GM04504 (cell line): Measurements from ENCODE around the gene STARD3.

Source experiments
- DNase-seq: peaks from one replicate; pipeline ENCODE4 v3.0.0-alpha.2; 2012; ENCODE audit warnings: low read depth

Gene STARD3

DNA sequence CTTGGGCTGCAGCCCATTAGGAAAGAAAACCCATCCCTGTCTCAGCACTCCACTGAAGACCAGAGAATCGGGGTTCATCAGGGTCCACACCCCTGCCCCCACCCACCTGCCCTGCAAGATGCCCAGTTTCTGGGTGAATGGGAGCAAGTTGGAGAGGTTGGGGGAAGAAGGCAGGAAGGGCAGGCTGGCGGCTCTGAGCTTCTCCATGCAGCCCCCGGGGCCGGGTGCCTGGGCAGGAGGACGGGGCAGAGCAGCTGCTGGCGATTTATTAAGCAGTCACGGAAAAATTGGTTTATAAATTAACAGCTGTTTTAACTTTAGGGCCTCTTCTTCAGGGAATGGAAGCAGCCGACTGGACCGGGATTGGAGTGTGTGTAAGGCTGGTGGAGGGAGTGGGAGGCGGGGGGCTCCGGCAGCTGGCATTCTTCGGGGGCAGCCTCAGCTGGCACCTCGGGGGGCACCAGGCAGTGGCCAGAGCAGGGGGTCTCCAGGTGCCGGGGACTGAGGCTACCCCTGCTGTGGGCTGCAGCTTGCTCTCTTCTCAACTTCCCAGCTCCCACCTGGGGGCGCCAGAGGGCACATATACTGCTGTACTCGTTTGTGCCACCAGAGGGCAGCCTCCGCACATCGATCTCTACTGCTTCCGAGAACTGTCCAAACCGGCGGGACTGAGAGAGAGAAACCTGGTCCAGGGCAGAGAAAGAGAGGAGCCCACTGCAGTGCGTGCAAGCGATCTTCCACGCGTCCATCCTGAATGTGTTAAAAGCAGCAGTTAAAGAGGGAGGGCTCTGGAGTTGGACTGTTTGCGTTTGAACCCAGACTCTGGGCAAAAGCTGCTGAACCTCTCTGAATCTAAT is 15.2 kb upstream of the STARD3 start:
- DNase-seq: peak; percentile 52

DNA sequence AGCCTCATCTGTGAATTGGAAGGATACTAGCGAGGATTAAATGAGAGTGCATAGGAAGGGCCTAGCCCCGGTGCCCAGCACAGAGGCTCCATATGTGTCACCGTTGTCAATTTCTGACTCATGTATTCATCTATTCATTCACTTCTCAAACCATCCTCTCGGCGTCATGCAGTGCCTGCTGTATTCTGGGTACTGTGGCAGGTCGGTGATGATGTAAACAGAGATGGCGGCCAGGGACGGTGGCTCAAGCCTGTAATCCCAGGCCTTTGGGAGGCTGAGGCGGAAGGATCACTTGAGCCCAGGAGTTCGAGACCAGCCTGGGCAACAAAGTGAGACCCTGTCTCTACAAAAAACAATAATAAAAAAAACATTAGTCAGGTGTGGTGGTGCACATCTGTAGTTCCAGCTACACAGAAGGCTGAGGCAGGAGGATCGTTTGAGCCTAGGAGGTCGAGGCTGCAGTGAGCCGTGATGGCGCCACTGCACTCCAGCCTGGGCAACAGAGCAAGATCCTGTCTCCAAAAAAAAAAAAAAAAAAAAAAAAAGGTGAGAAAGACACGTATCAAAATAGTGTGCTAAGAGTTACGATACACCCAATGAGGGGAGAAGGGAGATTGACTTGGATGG is 14.5 kb upstream of the STARD3 start:
- DNase-seq: no peak

DNA sequence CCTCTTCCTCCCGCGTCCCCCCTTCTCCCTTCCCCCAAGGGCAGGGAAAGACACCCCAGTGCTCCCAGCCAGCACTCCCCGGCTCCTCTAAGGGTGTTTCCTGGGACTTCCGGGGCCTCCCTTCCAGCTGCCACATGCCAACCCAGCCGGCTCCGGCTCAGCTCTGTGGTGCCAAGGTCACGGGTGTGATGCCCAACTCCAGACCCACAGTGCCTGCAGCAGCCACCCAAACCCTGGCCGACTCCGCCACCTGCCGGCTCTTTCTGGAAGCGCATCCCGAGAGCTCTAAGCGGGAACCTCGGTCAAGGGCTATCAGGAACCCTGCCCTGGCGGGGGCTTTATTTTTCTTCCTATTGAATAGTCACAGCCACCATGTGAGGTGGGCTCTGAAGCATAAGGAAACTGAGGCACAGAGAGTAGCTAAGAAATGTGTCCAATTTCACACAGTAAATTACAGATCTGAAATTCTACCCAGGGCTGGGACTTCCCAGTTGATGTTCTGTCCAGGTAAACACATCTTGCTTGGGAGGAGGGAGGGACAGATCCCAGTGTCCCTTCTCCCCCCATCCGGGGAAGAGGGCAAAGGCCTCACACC is 13.5 kb upstream of the STARD3 start:
- no peak for DNase-seq

DNA sequence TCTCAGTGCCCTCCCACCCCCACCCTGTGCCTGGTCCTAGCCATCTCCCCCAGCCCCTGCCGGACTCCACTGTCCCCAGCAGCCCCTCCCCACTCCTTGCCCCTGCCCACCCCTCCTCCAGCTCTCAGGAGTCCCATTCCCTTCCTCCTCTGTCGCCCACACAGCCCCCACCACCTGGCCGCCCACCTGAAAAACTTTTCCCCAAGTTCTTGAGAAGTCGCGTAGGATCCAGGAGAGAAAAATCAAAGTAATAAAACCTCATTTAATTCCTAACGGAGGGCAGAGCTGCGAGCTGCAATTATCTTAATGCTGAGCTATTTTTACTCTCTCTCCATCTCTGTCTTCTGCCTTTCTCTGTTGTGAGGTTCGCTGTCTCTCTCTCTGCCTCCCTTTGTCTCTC is 12.6 kb upstream of the STARD3 start:
- no peak for DNase-seq

DNA sequence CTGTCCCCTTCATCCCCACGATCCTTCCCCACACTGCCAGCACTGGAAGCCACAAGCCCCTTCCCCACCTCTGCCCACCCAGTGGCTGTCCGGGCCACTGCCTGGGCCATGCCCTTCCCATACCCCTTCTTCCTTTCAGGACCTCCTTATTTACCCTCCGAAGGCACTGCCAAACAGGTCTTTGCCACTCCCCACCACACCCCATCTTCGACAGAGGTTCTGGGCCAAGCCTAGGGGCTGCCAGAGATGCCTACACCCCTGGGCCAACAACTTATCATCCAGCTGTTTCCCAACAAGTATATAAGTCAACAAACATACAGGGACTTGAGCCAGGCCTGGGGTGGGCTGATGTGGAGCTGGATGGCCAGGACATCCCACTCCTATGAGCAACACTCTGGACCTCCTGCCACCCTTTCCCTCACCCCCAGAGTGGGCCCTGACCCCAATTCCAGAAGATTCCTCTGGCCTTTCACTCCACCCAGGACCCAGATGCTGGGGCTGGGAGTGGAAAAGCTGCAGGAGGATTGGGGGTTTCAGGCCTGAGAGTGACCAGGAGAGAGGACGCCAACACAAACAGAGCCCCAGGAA is 11.7 kb upstream of the STARD3 start:
- DNase-seq: no peak

DNA sequence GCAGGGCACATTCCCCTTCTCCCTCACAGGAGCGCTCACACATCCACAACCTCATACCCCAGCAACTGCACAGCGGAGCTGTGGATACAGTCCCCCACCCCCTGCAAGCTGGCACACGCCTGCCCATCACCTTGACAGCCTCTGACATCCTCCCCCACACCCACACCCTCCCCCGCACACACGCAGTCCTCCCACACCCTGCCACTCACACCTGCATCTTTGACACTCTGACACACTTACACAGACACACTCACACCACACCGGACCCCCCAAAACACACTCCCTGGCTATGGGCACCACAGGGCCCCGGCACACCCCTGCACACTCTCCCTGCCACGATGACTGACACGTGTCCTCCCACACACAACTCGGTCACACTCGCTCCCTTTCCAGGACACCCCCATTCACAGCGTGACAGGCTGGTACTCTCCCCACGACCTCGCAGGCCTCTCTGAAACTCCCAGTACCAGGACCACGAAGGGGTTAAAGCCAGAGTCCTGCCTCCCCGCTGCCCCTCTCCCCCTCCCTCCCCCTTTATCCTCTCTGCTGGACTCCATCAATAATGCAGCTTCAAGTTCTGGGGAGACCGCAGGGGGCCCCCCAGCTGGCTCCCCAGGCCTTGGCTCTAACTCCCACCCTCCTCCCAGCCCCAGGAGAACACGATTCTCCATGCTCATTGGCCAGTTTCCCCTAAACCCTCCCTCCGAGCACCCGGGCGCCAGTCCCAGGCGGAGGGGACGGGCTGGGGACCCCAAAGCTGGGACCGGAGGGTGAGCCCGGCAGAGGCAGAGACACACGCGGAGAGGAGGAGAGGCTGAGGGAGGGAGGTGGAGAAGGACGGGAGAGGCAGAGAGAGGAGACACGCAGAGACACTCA is 10.5 kb upstream of the STARD3 start, which contains the start of gene PPP1R1B:
Gene PPP1R1B (plus strand): TSS at position 782 of the 876 bp plus-strand sequence. CDS start 441 bp downstream, outside the sequence.
- DNase-seq: no peak

DNA sequence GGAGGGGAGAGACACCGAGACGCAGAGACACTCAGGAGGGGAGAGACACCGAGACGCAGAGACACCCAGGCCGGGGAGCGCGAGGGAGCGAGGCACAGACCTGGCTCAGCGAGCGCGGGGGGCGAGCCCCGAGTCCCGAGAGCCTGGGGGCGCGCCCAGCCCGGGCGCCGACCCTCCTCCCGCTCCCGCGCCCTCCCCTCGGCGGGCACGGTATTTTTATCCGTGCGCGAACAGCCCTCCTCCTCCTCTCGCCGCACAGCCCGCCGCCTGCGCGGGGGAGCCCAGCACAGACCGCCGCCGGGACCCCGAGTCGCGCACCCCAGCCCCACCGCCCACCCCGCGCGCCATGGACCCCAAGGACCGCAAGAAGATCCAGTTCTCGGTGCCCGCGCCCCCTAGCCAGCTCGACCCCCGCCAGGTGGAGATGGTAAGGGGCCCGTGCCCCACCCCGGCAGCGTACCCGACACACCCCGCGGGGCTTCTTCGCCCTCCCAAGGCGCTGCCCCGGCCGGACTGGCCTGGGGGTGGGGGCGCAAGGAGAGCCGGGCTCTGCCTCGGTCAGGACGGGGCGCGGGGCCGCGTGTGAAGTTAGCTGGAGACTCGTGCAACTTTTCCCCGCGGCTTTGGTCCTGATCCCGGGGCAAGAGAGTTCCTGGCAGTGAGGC is 9.8 kb upstream of the STARD3 start:
- DNase-seq: no peak

DNA sequence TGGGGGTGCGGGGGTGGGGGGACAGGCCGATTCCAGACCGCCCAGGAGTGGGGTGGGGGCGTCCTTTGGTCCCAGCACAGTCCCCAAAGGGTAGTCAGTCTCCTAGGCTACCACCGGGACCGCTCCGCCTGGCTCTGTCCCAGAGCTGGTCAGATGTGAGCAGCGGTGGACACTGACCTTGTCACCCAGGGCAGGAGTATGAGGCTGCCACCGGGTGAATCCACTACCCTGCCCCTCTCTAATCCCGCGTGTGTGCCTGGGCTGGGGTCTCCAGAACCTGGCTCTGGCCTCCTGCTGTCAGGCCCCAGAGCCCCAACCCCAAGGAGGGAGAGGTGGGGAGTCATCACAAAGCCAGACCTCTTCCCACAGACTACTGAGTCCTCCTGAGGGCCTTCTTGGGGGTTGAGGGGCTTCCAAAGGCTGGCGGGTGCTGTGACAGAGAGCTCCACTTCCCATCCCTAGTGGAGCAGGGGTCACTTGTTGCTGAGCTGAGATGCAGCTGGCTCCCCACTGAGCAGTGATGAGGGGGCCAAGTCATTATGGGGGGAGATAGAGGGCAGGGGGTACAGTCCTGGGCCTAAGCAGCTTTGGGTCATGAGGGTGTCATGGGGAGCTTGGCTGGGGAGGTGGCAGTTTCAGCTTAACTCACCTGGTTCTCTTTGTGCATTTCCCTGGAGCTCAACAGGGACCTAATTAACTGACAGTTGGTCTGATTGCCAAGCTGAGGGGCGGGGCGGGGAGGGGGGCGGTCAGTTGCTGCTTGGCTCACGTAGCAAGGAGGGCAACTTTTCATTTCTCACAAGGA is 9.0 kb upstream of the STARD3 start:
- DNase-seq: no peak

DNA sequence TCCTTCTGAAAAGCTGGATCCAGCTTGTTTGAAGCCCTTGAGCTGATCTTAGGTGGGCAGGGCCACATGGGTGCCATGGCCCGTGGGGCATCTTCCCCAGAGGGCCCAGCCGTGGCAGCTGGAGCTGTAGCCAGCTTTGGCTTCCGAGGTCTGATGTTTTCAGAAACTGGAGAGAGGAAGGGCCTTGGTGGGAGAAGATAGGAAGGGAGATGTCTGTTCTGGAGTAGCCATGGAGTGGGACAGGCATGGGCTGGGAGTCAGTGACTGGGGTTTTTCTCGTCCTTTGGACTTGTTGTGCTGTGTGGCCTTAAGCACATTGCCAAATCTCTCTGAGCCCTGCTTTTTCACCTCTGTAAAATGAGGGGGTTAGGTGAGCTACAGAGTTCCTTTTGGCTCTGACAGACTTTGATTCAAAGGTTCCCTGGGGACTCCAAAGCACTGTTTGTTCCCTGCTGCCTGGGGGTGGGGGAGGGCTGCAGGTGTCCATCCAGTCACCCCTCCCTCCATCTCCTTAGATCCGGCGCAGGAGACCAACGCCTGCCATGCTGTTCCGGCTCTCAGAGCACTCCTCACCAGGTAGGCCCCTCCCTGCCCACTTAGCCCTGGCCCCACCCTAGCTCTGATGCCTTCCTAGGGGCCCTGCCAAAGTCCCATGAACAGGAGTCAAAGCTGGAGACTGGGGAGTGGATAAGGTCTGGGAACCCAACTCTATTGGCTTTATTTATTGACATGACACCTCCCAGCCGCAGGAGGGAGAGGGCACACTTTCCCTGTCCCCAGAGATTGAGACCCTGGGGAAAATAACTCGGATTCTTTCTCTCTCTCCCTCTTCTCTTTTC is 8.1 kb upstream of the STARD3 start:
- no peak for DNase-seq

DNA sequence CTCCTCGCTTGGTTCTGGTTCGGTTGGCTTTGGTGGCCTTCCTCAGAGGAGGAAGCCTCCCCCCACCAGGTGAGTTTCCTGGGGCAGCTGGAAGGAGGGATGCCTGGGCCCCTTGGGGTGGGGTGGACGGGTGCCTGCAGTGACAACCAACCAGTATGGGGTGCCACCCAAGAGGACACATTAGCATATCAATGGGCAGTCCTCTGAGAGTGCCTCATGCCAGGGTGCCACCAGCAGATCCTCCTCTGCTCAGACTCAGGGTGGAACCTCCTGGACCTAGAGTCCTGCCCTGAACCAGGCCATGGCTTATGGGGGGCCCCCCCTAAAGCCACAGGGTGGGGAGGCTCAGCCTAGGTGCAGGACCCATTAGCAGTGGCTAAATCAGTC is 7.5 kb upstream of the STARD3 start:
- no peak for DNase-seq

DNA sequence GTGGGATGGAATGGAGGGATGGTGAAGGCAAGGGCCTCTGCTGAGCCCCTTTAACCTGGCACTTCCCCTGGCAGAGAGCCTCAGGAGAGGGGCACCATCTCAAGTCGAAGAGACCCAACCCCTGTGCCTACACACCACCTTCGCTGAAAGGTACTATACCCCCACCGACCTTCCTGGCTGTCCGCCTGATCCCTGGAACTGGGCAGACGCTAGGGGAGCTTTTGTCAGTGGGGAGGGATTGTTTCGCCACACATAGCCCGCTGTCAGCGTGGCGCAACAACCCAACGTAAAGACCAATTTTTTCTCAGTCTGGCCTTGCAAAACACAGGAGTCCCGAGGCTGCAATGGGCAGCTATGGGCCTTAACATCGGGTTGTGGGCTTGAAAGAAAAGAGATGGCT is 7.0 kb upstream of the STARD3 start:
- DNase-seq: no peak

DNA sequence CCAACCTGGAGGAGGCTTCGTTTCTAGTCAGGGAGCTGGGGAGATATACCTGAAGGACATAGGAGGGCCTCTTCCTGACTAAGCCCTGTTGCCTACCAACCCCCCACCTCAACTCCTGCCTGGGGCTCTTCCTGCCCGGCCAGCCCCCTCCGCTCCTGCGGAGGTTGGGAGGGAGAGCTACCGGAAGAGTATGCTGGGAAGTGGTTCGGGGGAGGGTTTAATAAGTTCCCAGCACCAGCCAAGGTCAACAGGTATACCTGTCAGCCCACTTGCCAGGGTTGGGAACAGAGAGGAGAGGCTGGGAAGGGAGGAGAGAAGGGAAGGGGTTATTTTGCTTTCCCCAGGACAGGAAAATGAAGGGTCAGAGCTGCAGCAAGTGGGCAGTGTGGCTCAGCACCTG is 5.5 kb upstream of the STARD3 start:
- DNase-seq: no peak

DNA sequence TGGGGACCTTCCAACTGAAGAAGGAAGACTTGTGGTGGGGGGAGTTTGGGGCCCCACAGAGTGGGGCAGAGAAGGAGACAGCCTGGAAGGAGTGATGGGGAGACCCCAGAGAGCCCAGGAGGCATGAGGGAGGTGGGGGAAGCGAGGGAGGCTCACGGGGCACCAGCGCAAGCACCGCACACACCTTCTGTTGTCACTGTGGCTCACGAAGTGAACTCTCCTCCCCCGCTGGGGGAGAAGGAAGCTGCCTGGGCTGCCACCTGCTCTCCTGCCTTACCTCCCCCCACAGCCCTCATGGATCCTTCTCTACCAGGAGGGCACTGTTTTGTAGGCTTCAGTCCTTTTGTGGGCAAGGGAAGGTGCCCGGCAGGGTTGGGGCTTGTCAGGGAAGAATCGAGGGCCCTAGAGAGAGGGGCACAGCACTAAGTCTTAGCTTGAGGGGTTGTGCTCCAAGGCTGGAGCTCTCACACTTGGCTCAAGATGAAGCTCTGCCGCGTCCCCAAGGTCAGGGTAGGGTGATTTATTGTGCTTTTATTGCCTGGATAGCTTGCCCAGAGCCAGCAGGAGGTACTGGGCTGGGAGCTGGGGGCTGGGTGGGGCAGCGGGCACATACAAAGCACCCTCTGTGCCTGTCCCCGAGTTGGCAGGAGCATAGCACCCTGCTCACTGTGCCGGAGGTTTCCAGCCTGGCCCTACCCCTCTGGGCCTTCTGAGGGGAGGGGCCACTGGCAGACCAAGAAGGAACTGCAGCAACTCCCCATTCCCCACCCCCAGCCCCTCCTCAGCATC is 4.6 kb upstream of the STARD3 start:
- no peak for DNase-seq

DNA sequence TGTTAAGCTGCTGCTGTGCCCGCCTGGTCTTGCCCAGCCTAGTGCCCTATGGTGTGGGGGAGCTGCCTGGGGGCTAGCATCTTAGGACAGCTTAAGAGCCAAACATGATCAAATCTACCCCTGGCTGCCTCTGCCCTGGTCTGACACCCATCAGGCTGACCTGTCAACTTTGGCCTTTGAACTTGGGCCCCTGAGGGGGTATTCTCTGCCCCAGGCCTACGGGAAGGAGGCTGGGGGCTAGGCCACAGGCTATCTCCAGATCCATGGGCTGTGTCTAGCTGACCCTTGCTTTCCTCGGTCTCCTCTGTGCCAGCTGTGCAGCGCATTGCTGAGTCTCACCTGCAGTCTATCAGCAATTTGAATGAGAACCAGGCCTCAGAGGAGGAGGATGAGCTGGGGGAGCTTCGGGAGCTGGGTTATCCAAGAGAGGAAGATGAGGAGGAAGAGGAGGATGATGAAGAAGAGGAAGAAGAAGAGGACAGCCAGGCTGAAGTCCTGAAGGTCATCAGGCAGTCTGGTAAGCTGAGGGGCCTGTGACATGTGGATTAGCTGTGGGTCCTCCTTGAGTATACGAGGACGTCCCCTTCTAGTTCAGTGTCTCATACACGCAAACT is 3.3 kb upstream of the STARD3 start:
- no peak for DNase-seq

DNA sequence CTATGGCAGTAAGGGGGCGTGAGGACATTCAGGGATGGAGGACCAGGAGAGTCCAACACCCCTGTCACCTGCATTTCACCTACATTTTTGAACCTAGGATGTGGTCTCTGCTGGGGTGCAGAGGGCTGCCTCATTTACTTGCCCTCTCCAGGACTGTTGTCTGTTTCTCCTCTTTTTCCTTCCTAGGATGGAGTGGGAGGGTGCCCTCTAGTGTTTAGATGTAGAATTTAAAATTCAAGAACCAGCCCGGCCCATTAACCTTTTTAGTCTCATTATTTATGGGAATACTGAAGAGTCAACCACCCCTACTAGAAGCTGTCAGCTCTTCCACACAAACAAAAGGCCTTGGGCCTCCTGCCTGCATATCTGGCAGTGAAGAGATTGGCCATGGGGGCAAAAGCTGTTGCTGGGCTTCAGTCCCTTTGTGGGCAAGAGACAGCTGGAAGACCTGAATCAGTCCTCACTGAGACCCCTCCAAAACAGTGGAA is 2.5 kb upstream of the STARD3 start:
- no peak for DNase-seq

DNA sequence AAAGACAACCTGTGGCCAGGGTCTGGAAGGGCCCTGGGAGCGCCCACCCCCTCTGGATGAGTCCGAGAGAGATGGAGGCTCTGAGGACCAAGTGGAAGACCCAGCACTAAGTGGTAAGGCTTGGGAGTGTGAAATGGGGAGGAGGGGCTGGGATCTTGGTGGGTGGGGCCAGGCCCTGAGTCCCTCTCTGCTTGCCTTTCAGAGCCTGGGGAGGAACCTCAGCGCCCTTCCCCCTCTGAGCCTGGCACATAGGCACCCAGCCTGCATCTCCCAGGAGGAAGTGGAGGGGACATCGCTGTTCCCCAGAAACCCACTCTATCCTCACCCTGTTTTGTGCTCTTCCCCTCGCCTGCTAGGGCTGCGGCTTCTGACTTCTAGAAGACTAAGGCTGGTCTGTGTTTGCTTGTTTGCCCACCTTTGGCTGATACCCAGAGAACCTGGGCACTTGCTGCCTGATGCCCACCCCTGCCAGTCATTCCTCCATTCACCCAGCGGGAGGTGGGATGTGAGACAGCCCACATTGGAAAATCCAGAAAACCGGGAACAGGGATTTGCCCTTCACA is 1.2 kb upstream of the STARD3 start:
- DNase-seq: no peak

DNA sequence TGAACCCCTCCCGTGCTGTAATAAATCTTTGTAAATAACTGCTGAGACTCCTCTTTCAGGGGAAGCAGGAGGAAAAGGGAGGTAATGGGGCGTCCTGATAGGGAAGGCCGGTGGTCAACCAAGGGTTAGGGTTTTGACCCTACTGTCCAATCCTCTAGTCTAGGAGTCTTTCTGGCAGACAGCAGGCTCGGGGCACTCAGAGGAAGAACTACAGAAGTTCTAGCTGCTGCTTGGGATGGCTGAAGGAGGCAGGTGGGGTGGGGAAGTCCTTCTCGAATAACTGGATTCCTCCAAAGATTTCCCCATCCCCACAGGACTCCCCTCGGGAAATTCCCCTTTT is 387 bp upstream of the STARD3 start:
- no peak for DNase-seq

DNA sequence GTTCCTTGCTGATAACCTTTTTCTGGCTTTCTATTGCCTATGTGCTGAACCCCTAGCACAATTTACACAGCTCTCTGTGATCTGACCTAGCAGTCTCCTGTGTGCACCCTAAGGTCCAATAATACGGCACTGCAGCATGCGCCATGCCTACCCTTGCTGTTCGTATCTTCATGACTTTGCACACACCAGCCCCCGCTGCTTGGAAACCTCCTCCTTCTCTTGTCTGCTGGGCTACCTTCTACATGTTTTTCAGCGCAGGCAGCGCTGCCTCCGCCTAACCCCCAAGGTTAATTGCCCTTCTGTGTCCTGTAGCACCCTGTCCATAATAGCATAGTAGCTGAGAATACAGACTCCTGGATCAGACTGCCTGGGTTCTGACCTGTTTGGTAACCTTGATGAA is 1.4 kb downstream of the STARD3 start:
- no peak for DNase-seq
